Fibroblast of skin of right quadriceps (primary cell): ENCODE data around the gene SPAG8.

Source experiments
- DNase-seq: peaks from one replicate; pipeline ENCODE4 v3.0.0-alpha.2; 2013

SPAG8 gene

GRCh38 chr9:35806101-35806500 lies 6.0 kb downstream of the SPAG8 start:
- DNase-seq: no peak

- no peak for DNase-seq
These were observed 10.5 kb downstream of the SPAG8 start for GRCh38 chr9:35801328-35802128.

DNA sequence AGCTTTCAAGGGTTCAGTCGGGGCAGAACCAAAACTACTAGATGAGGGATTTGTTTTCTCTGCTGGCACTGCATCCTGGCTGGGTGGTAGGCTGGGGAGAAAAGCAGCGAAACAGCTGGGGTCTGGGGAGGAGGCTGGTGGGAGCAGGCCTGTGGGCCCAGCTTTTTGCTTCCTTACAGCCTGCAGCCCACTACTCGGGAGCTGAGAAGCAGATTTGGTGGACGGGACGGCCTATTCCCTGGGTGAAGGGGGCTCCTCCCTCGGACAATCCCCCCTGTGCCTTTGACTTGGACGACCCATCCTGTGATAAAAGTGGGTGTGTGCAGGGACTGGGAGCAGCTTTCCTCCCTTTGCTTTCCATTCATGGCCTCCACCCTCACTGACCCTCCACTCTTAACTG lies 11.5 kb downstream of the SPAG8 start:
- no peak for DNase-seq

GRCh38 chr9:35798658-35799374 lies 13.2 kb downstream of the SPAG8 start:
- DNase-seq: peak; percentile 45

DNA sequence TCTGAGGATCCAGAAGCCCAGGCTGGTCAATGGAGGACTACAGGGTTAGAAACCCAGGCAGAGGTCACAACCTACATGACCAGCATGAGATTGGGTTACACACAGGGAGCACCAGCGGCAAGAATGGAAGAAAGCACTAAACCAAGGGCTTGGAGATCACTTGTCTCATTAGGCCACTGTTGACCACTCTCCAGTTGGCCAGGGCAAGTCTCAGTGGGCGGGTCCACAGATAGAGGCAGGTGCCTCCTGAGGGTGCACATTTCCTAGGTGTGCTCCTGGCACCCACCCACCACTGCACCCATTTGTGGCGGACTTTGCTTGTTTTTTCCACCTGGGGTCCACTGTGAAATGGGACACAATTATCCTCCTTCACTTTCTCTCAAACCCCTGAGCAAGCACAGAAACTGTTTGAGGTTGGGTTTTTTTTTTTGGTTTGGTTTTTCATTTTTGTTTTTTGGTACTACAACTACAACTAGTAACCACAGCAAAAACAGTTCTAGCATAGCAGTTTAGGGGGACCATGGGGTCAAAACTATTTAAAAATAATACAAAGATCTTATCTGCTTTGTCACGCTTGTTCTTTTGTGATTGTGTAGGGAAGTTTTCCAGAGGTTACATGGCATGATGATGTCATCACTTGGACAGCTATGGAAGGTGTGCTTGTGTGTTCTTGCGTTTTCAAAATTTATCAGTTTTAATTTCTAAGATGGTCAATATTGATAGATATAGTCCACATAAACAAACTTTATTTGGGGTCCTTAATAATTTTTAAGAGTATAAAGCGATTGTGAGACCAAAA lies 14.6 kb downstream of the SPAG8 start:
- no peak for DNase-seq

DNA sequence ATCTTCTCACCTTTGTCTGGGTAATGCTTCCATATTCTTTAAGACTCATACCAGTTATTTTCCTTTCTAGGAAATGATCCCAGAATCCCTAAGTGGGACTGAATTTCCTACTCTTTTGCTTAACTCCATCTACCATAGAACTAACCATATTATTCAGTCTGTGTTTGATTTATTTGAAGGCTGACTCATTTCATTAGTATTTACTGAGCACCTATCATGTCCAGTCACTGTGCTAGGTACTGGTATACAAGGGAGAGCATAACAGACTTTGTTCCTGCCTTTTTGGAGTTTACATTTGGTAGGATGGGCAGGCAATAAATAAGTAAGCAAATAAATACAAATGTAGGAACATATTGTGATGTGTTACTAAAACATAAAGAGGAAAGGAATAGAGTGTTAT lies 16.4 kb downstream of the SPAG8 start:
- no peak for DNase-seq

GRCh38 chr9:35793461-35793860 lies 18.6 kb downstream of the SPAG8 start:
- no peak for DNase-seq

GRCh38 chr9:35792826-35793225 lies 19.2 kb downstream of the SPAG8 start:
- DNase-seq: no peak

DNA sequence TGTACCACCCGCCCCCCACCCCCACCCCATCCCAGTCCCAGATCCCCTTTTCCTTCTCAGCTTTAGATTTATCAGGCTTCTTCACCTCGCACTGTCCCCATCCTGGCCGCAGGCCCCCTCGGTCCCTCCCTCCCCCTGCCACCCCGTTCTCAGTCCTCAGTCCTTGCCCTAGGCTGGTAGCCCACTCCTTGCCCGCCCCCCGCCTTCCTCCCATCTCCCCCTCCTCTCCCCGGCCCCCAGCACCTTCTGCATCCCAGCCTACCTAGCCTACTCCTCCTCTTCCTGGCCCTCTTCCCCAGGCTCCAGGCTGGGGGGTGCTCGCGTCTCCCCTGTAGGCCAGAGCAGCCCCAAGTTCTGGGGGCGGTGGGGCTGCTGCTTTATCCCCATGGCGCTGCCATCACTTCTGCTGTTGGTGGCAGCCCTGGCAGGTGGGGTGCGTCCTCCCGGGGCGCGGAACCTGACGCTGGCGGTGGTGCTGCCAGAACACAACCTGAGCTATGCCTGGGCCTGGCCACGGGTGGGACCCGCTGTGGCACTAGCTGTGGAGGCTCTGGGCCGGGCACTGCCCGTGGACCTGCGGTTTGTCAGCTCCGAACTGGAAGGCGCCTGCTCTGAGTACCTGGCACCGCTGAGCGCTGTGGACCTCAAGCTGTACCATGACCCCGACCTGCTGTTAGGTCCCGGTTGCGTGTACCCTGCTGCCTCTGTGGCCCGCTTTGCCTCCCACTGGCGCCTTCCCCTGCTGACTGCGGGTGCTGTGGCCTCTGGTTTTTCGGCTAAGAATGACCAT lies 19.8 kb downstream of the SPAG8 start:
- DNase-seq: no peak

DNA sequence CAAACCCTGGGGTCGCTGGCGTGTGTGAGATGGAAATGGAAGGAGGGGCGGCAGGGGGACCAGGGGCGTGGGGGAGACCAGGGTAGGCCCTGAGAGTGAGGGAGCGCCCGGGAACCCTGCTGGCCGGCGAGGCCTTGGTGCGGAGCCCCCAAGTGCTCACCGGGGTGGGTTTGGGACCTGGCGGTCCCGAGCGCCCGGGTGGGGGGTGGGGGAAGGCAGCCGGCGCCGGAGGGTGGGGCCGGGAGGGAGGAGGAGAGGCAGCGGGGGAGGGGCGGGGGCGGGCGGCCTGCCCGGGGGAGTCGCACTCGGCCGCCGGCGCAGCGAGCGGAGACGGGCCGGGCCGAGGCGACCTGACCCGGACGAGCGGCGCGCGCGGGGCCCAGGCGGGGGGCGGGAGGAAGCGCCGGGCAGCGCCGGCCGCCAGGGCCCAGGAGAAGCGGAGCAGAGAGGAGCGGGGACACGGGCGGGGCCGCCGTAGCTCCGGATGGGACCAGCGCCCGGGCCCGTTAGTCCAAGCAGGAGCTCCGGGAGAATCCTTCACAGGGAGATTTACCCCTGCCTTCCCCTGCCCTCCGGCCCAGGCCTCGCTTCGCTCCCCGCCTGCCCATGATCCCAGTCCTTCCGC lies 20.7 kb downstream of the SPAG8 start, which contains the start of gene NPR2:
Gene NPR2, plus strand, starts transcription at position 295 of the 625 bp plus-strand sequence. CDS start 818 bp downstream, outside the sequence.
- no peak for DNase-seq

DNA sequence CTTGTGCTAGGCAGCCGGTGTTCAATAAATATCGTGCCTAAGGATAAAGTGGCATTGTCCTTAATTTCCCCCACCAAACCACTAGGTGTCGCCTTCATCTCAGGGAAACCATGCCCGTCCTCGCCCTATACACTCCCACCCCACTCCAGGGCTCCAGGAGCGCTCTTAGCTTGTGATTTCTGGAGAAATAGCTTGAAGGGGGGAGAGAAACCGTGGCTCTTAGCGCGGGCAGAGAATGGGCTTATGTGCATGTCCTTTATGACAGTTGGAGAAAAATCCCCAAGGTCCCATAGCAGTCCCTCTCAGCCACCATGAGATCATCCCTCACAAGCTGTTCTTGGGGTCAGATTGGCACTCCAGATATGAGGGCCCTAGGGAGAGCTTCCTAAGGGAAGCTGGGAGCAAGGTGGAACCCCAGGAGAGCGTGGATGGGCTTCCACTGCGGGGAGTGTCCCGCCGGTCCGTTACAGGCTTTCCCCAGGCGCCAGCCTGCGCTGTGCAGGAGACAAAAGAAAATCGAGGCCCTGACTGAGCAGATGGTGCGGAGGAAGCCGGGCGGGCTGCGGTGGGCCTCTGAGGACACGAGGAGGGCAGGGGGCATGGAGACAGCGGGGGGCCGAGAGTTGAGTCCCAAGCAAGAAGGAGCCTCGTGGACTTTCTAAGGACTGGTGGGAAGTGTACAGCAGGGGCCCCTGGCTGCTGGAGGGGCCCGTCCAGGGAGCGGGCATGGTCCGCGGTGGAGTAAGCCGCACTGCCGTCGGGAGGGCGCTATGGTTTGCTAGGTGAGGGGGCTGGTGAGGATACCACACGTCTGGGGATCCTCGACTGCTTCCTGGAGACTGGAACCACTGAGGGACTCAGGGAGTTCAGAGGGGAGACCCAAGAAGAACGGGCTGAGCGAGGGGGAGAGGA lies 21.4 kb downstream of the SPAG8 start:
- DNase-seq: peak; percentile 88

DNA sequence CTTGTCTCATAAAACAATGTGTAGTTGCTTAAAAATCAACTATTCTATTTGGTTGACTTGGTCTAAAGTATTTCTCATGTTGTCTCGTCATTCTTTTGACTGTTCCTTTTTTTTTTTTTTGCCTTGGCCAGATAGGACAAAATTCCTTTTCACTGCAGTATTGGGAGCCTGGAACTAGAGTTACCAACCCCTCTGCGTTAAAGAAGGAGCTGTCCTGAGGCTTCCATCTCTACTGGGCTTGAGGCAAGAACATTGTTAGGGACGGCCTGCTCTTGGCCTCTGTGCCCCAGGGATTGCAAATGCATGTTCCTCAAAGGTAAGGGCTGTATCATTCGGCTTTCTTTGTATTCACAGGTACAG lies 22.1 kb downstream of the SPAG8 start:
- DNase-seq: no peak

DNA sequence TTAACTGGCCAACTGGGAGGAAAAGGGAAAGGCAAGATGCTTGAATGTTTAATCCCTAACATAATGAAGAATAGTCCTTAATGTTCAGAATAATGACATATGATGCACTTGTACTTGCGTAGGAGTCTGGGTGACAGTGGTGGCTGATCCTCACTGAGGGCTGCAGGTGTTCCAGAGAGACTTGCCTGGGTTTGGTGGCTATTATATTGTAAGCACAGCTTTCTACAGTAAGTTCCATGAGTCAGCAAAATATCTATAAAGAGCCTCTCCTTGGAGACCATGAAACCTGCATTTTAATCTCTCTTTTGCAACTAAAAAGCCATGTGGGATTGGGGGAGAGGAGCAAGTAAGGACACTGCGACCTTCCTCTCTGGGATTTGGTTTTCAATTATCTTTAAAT lies 22.5 kb downstream of the SPAG8 start:
- no peak for DNase-seq

GRCh38 chr9:35783418-35783817 lies 28.6 kb downstream of the SPAG8 start:
- no peak for DNase-seq

DNA sequence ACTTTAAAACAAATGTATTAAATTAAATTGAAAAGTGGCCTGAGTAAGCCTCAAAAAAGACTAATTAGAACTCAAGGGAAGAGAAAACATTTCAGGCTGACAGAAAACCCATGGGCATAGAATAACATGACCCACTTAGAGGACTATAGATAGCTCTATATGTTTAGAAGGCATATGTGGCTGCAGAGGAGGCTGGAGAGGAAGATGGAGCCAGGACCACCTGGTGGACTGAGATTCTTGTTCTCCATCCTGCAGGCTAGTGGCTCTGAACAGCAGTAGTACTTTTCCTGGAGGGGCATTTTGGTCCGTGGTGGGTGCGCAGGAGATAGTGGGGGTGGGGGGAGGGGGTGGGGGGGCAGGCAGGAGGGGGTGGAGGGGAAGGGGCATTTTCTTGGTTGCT lies 31.0 kb downstream of the SPAG8 start:
- no peak for DNase-seq

DNA sequence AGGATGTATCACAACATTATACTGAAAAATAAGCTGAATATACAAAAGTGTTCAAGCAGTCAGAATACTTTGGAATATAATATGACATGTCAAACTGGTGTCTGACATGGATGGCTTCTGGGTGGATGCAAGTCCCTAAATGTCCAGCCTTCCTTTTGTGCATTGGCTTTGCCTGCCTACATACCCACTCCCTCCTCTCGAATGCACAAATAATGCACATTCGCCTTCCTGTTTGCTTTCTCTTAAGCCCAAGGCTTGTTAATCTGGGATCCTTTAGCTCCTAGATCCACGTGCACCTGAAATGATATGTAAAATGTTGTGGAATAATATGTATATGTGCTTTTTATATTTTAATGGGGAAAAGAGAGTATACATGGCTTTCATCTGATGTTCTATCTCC lies 33.6 kb downstream of the SPAG8 start:
- no peak for DNase-seq

DNA sequence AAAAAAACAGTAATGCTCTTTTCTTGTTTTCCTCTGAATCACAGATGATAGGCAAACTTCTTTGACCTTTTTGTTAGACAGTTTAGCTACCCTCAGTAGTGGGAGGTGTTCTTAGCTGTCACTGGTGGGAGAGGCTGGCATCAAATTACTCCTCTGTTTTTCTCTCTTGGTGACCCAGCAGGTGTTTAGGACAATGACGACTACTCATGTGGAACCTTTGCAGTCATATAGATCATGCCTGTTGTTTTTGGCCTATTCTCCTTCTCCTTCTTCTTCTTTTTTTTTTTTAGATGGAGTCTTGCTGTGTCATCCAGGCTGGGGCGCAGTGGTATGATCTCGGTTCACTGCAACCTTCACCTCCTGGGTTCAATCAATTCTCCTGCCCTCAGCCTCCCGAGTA lies 36.0 kb downstream of the SPAG8 start:
- no peak for DNase-seq

DNA sequence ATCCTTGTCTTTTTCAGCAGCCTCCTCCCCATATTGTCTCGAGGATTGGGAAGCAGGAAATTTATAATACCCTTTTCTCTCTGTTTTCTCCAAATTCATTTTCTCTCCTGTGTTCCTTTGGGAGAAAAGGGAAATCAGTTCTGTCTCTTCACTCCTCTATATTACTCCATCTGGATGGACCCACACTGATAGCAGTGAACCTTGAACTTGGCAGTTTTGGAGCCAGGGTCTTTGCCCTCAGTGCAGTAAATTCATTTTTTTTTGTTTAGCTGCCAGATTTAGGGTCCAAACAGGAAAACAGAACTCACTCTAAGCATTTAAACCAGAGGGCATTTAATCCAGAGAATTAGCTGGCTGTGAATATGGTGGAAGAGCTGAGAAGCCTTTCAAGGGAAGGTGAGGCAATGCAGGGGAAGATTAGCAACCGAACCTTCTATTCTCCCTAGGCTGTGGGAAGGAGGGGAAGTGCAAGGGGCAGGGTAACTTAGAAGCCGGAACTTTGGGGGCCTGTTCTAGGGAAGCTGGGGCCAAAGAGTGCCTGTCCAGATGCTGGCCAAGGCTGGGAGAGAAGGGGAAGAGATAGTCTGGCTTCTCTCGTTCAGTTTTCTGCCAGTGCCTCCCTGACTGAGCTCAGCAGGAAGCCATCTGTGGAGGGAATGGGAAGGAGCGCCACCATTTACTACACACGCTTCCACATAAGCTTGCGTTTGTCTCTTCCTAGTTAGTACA lies 37.0 kb downstream of the SPAG8 start:
- no peak for DNase-seq

DNA sequence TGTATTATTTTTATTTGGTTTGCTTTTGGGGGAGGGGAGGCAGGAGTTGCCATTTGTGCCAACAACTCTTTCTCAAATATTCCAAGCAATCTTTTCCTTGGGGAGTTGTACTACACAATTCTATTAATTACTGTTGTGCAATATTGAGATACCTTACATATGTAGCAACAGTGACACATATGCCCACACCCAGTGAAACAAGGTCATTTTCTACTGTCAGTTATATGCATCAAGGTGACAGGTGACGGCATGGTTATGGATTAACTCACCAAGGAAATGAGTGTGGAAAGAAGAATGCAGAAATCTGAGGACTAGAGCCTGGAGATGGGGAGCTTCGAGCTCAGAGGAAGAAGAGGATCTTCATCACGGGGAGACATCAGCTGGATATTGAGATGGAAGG lies 40.1 kb downstream of the SPAG8 start:
- no peak for DNase-seq

DNA sequence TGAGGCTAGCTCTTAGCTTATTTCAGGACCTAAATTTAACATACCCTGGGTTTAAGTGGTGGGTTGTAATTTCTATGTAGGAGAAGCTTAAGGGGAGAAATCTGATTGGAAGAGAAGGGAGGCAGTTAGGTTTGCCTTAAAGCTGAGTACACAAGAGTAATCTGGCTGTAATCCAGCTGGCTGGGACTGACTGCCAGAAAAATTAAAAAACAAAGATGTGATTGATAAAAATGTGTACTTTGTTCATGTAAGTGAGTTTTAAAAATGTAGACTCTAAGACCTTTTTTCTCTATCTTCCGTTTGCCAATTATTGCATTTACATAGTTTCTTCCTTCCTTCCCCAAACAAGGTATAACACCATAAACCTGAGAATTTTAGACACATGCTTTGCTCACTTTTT lies 40.5 kb downstream of the SPAG8 start:
- no peak for DNase-seq

DNA sequence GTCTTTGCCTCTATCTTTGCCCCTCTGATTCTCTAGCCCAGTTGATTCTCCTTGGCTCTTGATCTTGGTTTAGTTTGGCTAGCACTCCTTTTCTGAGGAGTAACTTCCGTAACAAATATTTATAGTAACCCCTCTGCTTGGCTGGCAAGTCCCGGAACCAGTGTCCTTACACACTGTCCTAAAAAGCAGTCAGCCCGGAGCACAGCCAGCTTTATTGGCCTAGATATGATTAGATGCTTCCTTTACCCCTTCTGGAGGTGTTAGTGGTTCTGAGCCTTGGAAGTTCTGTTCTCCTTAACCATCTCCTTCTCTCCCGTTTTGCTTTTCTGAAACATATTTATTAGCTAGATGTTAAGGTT lies 41.0 kb downstream of the SPAG8 start:
- DNase-seq: no peak
